GM20431 (cell line): ENCODE measurements around the gene IDUA.
"Not testable (repeated sequence)": the region's sequence is repeated elsewhere in the genome, so short reads cannot be mapped to it uniquely, and the experiment has no call there.

Experiments used
- in situ Hi-C: fragments of 300-500 bp; cut with MseI, MboI; formaldehyde crosslinking; loops from one replicate; pipeline ENCODE4 v1.15.0; 2020; ENCODE audit warnings: low sequenced_read_pairs; ENCODE audit not compliant: unreplicated experiment

IDUA gene

GRCh38 chr4:966266-967112 is 20.4 kb upstream of the IDUA start:
- in situ Hi-C loops = no loop called here

GRCh38 chr4:967113-968104 is 19.4 kb upstream of the IDUA start:
- in situ Hi-C loops = no loop called here

- in situ Hi-C loops = no loop called here
Measured at GRCh38 chr4:968221-968620, 18.6 kb upstream of the IDUA start.

GRCh38 chr4:968621-969394 is 18.0 kb upstream of the IDUA start:
- in situ Hi-C loops = no loop called here

GRCh38 chr4:970046-970745 is 16.6 kb upstream of the IDUA start:
- in situ Hi-C loops = no loop called here

GRCh38 chr4:970854-971520 is 15.9 kb upstream of the IDUA start:
- in situ Hi-C loops = no loop called here

- in situ Hi-C loops = no loop called here
Measured at GRCh38 chr4:971666-972500, 15.0 kb upstream of the IDUA start.

GRCh38 chr4:972651-973424 is 14.0 kb upstream of the IDUA start:
- in situ Hi-C loops = no loop called here

- in situ Hi-C loops = no loop called here
Measured at GRCh38 chr4:973431-974397, 13.1 kb upstream of the IDUA start, which contains the start of gene DGKQ. Gene DGKQ, minus strand, starts transcription at chr4:973569. Its CDS starts 87 bp downstream, at chr4:973482.

- in situ Hi-C loops = no loop called here
Measured at GRCh38 chr4:974668-975067, 12.2 kb upstream of the IDUA start.

- in situ Hi-C loops = not testable (repeated sequence)
Measured at GRCh38 chr4:976016-976415, 10.8 kb upstream of the IDUA start.

GRCh38 chr4:978957-979701 is 7.7 kb upstream of the IDUA start:
- in situ Hi-C loops = no loop called here

GRCh38 chr4:982291-982690 is 4.6 kb upstream of the IDUA start:
- in situ Hi-C loops = no loop called here

GRCh38 chr4:982814-983213 is 4.0 kb upstream of the IDUA start:
- in situ Hi-C loops = no loop called here

- in situ Hi-C loops = no loop called here
Measured at GRCh38 chr4:984336-985054, 2.3 kb upstream of the IDUA start.
